Measurements from ENCODE around the gene RPL3. TPM values are rescaled to one million over a fixed set of nuclear protein-coding genes. Genes with fewer than 3 reads are reported as not detected.
A peak's percentile ranks its signal among the peaks of the same experiment; 100 is the strongest.

Gene RPL3
- total and polyA plus RNA-seq, 2 donors (not counting 1 experiment from before 2014, with no cell fraction given), result 2,665 to 5,418 TPM

DNA sequence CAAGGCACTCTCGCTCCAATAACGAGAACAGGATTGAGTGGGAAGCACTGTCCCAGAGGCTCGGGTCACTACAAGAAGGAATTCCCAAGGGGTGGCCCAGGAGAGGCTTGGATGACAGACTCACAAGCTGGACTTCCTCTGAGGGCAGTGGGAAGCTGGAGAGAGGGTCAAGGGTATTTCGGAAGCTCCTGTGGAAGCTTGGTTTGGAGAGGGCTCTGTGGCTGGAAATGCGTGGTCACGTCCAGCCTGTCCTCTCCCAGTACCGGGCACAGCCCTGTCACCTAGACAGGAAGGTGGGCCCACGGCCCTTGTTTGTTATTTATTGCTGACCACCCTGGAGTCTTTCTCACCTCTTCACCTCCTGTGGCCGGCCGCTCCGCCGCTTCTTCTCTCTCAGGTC lies 35.7 kb upstream of the RPL3 start:
- WGBS (ENCODE audit: insufficient coverage), result 95% methylated on average over 8 of the region's 12 CpGs
- ATAC-seq (ENCODE audit: low read depth), result no peak

GRCh38 chr22:39353346-39353745 lies 33.9 kb upstream of the RPL3 start:
- Histone ChIP-seq H3K27me3 (replicated peaks in 1 of 4; ENCODE audit: control extremely low read depth in 1 of 4, control insufficient read depth in 3 of 4, insufficient read depth in 4 of 4, low read length in 3 of 4) (no peaks in the 10 kb centered on the region), H3K79me2 (ENCODE audit: control insufficient read depth, insufficient read depth, low read length) (peaks cover 22% of the 10 kb centered on the region), H3K4me3 (ENCODE audit: control extremely low read depth in 1 of 5, extremely low read depth in 1 of 5, insufficient read depth in 1 of 5, low read depth in 2 of 5, low read length in 4 of 5) (no peak overlapping the region), H2AFZ (ENCODE audit: insufficient read depth, low read depth, low read length, poor library complexity, severe bottlenecking) (no peak overlapping the region), H3K4me1 (ENCODE audit: control insufficient read depth in 2 of 2, insufficient read depth in 2 of 2, low read length in 2 of 2) (peaks cover 31 to 37% of the 10 kb centered on the region in 2 donors), H4K20me1 (ENCODE audit: control insufficient read depth, insufficient read depth, low read length, poor library complexity, severe bottlenecking) (peaks cover 9% of the 10 kb centered on the region), H3K27ac (ENCODE audit: low read length in 2 of 2) (no peak overlapping the region), H3K9me3 (ENCODE audit: control extremely low read depth in 1 of 3, control insufficient read depth in 2 of 3, insufficient read depth in 1 of 3, low read length in 2 of 3) (no peaks in the 10 kb centered on the region), H3K9ac (ENCODE audit: low read length) (no peak overlapping the region), H3K36me3 (replicated peaks in 1 of 2; ENCODE audit: control extremely low read depth in 1 of 2, control insufficient read depth in 1 of 2, extremely low read depth in 1 of 2, insufficient read depth in 2 of 2, low read length in 1 of 2) (no peaks in the 10 kb centered on the region), H3K4me2 (replicated peaks; ENCODE audit: low read depth, low read length, poor library complexity, severe bottlenecking) (no peak overlapping the region)
- intact Hi-C loops (cut with micrococcal nuclease), result no loop called here
- H3K27me3 Mint-ChIP-seq, result no peaks in the 10 kb centered on the region
- ChIA-PET CTCF (interaction anchor here (1.4 to 3.8 kb wide), 3 partner anchors 10 to 140 kb away, joined by 3 to 18 read pairs (median 8); partner anchors contain the start of gene TAB1), POLR2A (no interaction called here)
- peak overlapping the region; percentile 59 for H3K27ac Mint-ChIP-seq
- TF ChIP-seq, protein P1, sequence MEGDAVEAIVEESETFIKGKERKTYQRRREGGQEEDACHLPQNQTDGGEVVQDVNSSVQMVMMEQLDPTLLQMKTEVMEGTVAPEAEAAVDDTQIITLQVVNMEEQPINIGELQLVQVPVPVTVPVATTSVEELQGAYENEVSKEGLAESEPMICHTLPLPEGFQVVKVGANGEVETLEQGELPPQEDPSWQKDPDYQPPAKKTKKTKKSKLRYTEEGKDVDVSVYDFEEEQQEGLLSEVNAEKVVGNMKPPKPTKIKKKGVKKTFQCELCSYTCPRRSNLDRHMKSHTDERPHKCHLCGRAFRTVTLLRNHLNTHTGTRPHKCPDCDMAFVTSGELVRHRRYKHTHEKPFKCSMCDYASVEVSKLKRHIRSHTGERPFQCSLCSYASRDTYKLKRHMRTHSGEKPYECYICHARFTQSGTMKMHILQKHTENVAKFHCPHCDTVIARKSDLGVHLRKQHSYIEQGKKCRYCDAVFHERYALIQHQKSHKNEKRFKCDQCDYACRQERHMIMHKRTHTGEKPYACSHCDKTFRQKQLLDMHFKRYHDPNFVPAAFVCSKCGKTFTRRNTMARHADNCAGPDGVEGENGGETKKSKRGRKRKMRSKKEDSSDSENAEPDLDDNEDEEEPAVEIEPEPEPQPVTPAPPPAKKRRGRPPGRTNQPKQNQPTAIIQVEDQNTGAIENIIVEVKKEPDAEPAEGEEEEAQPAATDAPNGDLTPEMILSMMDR (IDR thresholded peaks at IDR 0.05), result no peak
- TF ChIP-seq EZH2 (IDR thresholded peaks at IDR 0.05; ENCODE audit: borderline replicate concordance, insufficient read depth, low read depth, low read length, poor library complexity, severe bottlenecking), result no peak
- peaks cover 35% of the 10 kb centered on the region for H3K4me1 Mint-ChIP-seq
- ATAC-seq (ENCODE audit: low read depth) (no peak), DNase-seq (peak; percentile 7)
- H3K9me3 Mint-ChIP-seq (ENCODE audit: insufficient read depth), result no peaks in the 10 kb centered on the region
- H3K4me3 Mint-ChIP-seq, result no peak overlapping the region
- 95% methylated on average over 7 of the region's 9 CpGs for WGBS (ENCODE audit: insufficient coverage)

More for the DNA sequence above, 35.7 kb upstream of the RPL3 start:
- Histone ChIP-seq H2AFZ (ENCODE audit: insufficient read depth, low read depth, low read length, poor library complexity, severe bottlenecking) (no peak overlapping the region), H3K27ac (ENCODE audit: low read length in 2 of 2) (no peak overlapping the region), H3K36me3 (replicated peaks in 1 of 2; ENCODE audit: control extremely low read depth in 1 of 2, control insufficient read depth in 1 of 2, extremely low read depth in 1 of 2, insufficient read depth in 2 of 2, low read length in 1 of 2) (no peaks in the 10 kb centered on the region), H3K79me2 (ENCODE audit: control insufficient read depth, insufficient read depth, low read length) (peaks cover 22% of the 10 kb centered on the region), H3K4me2 (replicated peaks; ENCODE audit: low read depth, low read length, poor library complexity, severe bottlenecking) (no peak overlapping the region), H3K4me3 (ENCODE audit: control extremely low read depth in 1 of 5, extremely low read depth in 1 of 5, insufficient read depth in 1 of 5, low read depth in 2 of 5, low read length in 4 of 5) (no peak overlapping the region), H3K9me3 (ENCODE audit: control extremely low read depth in 1 of 3, control insufficient read depth in 2 of 3, insufficient read depth in 1 of 3, low read length in 2 of 3) (no peaks in the 10 kb centered on the region), H4K20me1 (ENCODE audit: control insufficient read depth, insufficient read depth, low read length, poor library complexity, severe bottlenecking) (peaks cover 9% of the 10 kb centered on the region), H3K4me1 (ENCODE audit: control insufficient read depth in 2 of 2, insufficient read depth in 2 of 2, low read length in 2 of 2) (peaks cover 22 to 26% of the 10 kb centered on the region in 2 donors), H3K9ac (ENCODE audit: low read length) (no peak overlapping the region), H3K27me3 (replicated peaks in 1 of 4; ENCODE audit: control extremely low read depth in 1 of 4, control insufficient read depth in 3 of 4, insufficient read depth in 4 of 4, low read length in 3 of 4) (no peaks in the 10 kb centered on the region)
- Mint-ChIP-seq H3K4me3 (no peak overlapping the region), H3K4me1 (peaks cover 25% of the 10 kb centered on the region), H3K27me3 (no peaks in the 10 kb centered on the region), H3K27ac (no peak overlapping the region), H3K9me3 (ENCODE audit: insufficient read depth) (no peaks in the 10 kb centered on the region)
- peak; percentile 6 for DNase-seq
- CTCF ChIA-PET, result interaction anchor here (0.9 to 3.8 kb wide), 3 partner anchors 12 to 176 kb away, joined by 3 to 18 read pairs (median 5); no protein-coding TSS in a partner anchor
- POLR2A ChIA-PET, result no interaction called here
- TF ChIP-seq EZH2 (IDR thresholded peaks at IDR 0.05; ENCODE audit: borderline replicate concordance, insufficient read depth, low read depth, low read length, poor library complexity, severe bottlenecking), result no peak
- TF ChIP-seq, protein P1 (IDR thresholded peaks at IDR 0.05), result no peak
- intact Hi-C loops (cut with micrococcal nuclease), result no loop called here

Measured in B cell (primary cell).